SW 1271 (cell line): ENCODE results near the gene IQSEC1.

Experiments
- DNase-seq, 2 experiments: peaks; one replicate each; lab custom pipeline; 2025; lab: John Stamatoyannopoulos, UW

The IQSEC1 gene

DNA sequence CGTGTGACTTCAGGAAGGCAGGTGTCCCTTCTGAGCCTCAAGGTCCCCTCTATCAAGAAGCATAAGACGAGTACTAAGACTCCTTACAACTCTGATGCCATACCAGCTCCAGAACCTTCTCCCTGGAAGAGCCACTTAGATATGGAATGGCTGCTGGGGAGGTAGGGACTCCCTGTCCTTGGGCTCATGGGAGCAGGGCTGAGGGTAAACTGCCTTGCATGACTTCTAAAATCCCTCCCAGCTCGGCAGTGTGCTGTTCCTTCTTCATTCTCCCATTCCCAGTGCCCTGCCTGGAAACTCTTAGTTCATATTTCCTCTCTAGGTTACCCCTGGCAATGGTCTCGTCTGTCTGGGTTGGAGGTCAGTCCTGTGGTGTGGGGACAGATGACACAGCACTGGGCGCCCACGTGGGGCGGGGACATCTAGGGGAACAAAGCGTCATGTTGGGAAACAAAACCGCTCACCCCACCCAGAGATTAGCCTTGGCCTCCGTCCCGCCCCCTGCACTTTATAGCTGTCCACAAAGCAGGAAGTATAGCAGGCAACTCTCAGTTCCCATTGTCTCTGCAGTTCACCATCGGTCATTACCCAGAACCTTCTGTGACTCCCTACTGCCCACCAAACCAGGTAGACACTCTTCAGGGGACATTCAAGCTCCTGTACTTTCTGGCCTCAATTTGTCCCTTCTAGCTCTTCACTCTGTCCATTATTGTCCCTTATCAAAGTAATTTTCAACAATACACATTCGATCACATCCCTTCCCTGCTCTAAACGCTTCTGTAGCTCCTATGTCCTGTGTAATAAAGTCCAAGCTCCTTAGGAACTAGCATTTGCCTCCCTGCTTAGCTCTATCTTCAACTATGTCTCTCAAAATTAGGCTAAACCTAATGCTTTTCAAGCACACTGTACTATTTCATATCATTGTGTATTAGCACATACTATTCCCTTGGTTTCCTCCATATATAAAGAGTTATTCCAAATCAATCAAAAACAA, 73.8 kb downstream of the IQSEC1 start:
- no peak for DNase-seq

GRCh38 chr3:12998648-12999047, 74.6 kb downstream of the IQSEC1 start:
- no peak for DNase-seq

- no peak for DNase-seq
Measured at GRCh38 chr3:12997387-12997786, 75.8 kb downstream of the IQSEC1 start.

- no peak for DNase-seq
Measured at GRCh38 chr3:12996181-12996506, 77.1 kb downstream of the IQSEC1 start.

- no peak for DNase-seq
Measured at GRCh38 chr3:12995389-12996180, 77.6 kb downstream of the IQSEC1 start.

DNA sequence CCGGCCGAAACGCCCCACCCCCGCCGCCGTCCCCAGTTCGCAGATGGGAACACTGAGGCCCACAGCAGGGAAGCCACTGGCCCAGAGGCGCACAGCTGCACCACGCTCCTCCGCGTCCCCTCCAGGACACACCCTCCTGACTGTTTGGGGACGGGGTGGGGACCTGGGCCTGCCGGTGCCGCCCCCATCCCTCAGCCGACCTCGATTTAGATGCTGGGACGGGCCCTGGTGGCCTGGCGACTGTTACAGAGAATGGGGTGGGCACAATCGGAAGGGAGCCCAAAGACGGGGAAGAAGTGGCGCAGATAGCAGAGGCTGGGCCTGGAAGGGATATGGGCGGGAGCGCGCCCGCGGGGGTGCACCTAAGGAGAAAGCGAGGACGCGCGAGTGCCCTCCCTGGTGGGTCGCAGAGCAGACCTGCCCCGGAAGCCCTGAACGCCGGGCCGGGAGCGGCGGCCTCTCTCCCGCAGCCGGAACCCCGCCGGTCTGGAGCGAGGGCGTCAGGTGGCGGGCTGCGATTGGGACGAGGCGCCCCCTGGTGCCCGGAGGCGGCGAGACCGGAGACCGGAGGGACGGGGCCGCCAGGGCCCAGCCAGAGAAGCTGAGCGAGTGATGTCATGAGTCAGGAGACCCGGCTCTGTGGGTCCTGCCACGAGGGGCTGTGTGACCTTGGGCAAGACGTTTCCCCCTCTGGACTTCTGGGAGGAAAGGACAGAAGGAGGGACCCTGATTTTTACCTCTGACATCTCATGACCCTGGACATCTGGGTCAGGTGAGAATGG, 78.4 kb downstream of the IQSEC1 start:
- DNase-seq = peak; percentile 51 to 79

GRCh38 chr3:12994357-12994606, 78.9 kb downstream of the IQSEC1 start:
- no peak for DNase-seq

GRCh38 chr3:12993517-12994356, 79.5 kb downstream of the IQSEC1 start:
- DNase-seq = peak in 1 of 2 experiments; percentile 9

DNA sequence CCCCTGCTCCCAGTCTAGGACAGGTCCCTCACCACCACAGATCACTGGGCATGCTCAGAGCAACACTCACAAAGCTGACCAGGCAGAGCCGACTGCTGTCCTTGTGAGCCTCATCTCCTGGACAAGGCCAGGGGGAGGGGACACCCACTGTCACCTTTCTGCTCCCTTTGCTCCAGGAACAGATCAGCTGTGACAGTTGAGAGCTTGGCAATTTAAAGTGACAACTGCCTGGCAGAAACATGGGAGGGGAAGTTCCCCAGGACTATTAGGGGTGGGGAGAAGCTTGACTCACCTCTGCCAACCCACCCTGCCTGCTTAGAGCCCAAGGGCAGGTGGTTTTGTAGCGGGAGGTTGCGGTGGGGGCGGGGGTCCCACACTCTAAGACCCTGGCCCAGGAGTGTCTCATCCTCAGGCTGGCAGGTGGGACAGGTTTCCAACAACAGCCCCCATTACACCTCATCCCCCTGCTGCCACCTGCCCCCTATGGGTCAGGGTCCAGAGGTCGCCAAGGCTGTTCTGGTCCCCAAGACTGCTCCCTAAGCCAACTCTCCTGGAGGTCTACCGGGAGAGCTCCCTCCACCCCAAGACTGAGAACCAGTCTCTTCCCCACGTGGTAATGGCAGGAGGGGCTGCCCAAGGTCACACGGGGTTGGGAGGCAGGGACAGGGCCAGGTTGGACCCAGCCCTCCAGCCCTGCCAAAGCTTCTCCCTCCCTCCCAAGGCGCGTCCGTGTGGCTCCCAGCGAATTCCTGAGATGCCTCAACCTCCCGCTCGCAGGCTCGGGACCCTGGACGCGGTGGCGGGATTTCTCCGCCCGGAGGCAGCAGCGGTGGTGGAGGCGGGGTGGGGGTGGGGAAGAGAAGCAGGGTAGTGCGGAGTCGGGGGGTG, 80.4 kb downstream of the IQSEC1 start:
- peak in 1 of 2 experiments; percentile 9 for DNase-seq

- no peak for DNase-seq
Measured at GRCh38 chr3:12991861-12992281, 81.4 kb downstream of the IQSEC1 start.

- DNase-seq = no peak
Measured at GRCh38 chr3:12991481-12991837, 81.8 kb downstream of the IQSEC1 start.

DNA sequence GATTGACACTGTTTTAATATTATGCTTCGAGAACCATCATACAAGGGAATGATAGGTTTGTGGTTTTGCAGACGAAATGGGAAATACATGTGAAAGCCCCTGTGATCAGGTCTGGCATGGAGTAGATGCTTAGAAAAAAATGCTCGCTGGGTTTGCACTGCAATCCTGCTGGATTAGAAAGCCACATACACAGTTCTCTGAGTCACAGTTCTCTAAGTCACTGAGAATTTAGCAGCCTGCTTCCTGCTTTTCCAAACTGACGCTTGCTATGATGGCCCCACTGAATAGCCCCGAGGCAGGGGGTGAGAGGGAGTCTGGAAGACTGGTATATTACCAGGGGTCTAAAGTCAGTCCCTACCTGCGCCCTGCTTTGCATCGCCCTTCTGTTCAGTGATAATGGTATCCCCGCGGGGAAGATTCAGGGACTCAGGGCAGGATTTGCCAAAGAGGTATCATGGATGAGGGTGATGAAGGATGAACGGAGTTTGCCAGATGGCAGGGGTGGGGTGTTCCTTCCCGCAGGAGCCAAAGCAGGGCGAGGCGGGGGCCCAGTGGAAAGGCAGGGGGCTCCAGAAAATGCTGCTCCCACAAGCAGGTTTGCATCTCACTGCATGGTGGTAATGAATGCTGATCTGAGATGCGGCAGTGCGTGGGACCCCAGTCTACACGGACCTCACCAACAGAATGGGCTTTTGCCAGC, 82.3 kb downstream of the IQSEC1 start:
- DNase-seq = peak in 1 of 2 experiments; percentile 19

GRCh38 chr3:12990306-12990705, 82.9 kb downstream of the IQSEC1 start:
- DNase-seq = no peak

DNA sequence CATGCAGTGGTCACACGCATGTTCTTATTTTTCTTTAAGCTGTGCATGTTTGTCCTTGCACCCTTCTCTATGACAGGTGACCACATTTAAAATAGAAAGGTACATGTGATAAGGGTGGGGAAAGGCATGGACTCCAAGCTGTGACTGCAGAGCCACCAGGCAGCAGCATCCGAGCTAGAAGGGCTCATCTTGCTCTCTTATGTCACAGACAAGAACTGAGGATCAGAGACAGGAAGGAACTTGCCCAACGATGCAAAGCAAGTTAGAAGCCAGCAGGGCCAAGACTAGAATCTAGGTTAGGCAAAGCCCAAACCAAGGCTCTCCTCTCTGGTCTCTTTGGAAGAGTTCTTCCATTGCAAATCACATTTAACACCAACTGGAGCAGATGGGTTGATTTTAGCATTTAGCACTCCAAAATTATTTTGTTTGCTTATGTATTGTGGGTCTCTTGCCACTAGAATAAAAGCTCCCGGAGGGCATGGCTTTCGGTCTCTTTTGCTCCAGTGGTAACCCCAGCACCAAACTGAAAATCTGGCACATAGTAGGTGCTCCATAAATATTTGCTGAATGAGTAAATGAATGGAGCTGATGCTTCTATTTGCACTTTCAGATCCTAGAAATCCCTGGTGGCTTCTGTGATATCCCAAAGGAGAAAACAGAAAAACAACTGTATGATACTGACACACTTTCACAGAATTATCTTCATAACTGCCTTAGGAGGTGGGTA, 84.3 kb downstream of the IQSEC1 start:
- no peak for DNase-seq

DNA sequence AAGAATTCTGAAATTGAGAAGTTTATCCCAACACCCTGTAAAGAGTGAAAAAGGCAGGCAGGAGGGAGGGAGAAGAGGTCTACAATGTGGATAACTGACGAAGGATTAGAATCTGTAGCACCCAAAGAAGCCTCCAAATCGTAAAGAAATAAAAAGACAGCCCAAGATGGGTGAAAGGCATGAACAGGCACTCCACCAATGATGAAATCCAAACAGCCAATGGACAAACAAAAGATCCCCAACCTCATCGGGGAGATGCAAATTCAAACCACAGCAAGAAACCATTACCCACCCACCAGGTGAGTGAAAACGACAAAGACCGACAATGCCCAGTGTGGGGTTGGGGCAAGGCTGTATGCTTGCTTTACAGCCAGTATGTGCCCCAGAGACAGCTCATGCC, 85.6 kb downstream of the IQSEC1 start:
- DNase-seq = no peak

- DNase-seq = no peak
Measured at GRCh38 chr3:12986986-12987385, 86.2 kb downstream of the IQSEC1 start.

DNA sequence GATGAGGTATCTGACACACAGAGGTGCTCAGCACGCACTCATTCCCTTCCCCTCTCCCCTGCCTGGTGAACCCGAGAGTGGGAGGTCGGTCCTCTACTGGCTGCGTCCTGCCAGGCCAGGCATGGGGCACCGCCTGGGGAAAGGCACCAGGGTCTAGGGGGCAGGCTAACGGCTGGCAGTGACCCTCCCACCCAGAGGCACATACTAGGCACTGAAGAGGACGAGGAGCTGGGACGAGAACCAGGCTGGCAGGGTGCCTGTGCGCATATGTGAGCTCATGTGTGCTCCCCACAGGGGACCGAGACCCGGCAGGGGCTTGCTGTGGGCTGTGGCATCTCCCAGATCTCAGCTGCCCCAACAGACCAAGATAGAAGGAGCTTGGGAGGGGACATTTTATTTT, 86.7 kb downstream of the IQSEC1 start:
- no peak for DNase-seq

DNA sequence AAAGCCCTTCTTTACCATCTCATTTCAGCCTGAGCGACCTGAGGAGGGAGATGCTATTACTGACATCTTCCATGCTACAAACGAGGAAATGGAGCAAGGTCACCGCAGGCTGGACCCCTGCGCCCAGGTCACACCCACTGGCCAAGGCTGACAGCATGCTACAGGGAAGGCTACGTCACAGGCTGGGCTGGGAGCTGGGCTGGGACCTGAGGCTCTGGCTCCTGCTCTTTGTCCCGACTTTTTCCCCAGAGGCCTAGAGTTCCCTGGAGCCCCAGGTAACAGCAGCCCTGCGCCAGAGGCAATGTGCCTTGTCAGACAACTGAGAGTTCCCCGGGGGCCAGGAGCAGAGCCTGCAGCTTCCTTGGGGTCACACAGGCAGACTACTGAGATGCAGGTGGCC, 87.2 kb downstream of the IQSEC1 start:
- no peak for DNase-seq

DNA sequence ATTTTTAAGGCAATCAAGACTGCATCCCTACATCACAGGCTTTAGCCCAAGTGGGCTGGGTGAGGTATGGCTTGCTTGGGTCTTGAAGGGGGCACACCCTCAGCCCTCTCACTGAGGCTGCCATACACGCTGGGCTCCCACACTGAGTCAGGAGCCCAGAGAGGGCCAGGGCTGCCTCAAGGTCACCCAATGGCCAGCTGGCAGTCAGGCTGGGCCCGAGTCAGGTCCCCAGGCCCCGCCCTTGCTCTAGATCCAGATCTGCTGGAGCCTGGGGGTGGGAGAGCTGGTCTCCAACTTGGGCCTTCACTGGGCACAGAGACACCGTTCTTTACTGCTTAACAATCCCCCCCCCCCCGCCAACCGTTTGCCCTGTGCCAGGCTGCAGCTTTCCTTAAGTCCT, 88.1 kb downstream of the IQSEC1 start:
- no peak for DNase-seq
